Spleen (tissue), 11 donors: ENCODE results near the gene IL15. TPM values are rescaled to one million over a fixed set of nuclear protein-coding genes. Genes with fewer than 3 reads are reported as not detected.

Source experiments
- DNase-seq: peaks from one replicate; pipeline ENCODE4 v3.0.0-alpha.2; 2020
- H3K27ac ChIP-seq, 8 donors: fragments of 200-600 bp; sonication (generic) in 7 of 8; 1 replicate in 4 of 8; 2 replicates in 4 of 8; pipeline versions ENCODE4 v1.5.0 to v1.8.0; 2016 to 2021; ENCODE audit warnings: inconsistent platforms in 4 of 8, mild to moderate bottlenecking in 4 of 8, moderate library complexity in 1 of 8
- H3K27me3 ChIP-seq, 7 donors: fragments of 200-600 bp; sonication (generic) in 6 of 7; replicated peaks in 1 of 7; 1 replicate in 4 of 7; 2 replicates in 3 of 7; pipeline versions ENCODE4 v1.5.0 to v1.8.0; 2016 to 2021; ENCODE audit warnings: inconsistent platforms in 3 of 7, mild to moderate bottlenecking in 1 of 7
- H3K36me3 ChIP-seq, 6 donors: fragments of 200-600 bp; sonication (generic) in 5 of 6; 1 replicate in 4 of 6; 2 replicates in 2 of 6; pipeline versions ENCODE4 v1.5.0 to v1.8.0; 2016 to 2021; ENCODE audit warnings: inconsistent platforms in 2 of 6
- H3K4me1 ChIP-seq, 6 donors: fragments of 200-600 bp; sonication (generic) in 5 of 6; 1 replicate in 3 of 6; 2 replicates in 3 of 6; pipeline versions ENCODE4 v1.5.0 to v1.8.0; 2016 to 2021; ENCODE audit warnings: inconsistent platforms in 3 of 6
- H3K4me3 ChIP-seq, 8 donors: fragments of 200-600 bp; sonication (generic) in 7 of 8; 1 replicate in 4 of 8; 2 replicates in 4 of 8; pipeline versions ENCODE4 v1.5.0 to v1.8.0; 2016 to 2021; ENCODE audit warnings: inconsistent platforms in 4 of 8, mild to moderate bottlenecking in 4 of 8, moderate library complexity in 2 of 8
- H3K9me3 ChIP-seq, 8 donors: fragments of 200-600 bp; sonication (generic) in 7 of 8; 1 replicate in 4 of 8; 2 replicates in 4 of 8; pipeline versions ENCODE4 v1.5.0 to v1.8.0; 2016 to 2021; ENCODE audit warnings: inconsistent platforms in 4 of 8
- POLR2A ChIP-seq, 3 donors: fragments of 450-650 bp; IDR thresholded peaks; one replicate each; pipeline ENCODE4 v1.5.1; 2017; ENCODE audit warnings: antibody characterized with exemption in 3 of 3, mild to moderate bottlenecking in 1 of 3
- POLR2AphosphoS5 ChIP-seq, 3 donors: sonication (generic); formaldehyde crosslinking; IDR thresholded peaks; one replicate each; pipeline ENCODE4 v1.5.1; 2017; ENCODE audit warnings: antibody characterized with exemption in 3 of 3
- WGBS, 5 donors: extraction: QIAGEN DNeasy Blood & Tissue Kit in 3 of 5; methylation state at CpG; one replicate each; pipeline versions ENCODE4 v1.1.5 to v1.1.7; 2013 to 2018; 5-methylcytosine and 5-hydroxymethylcytosine counted together
- intact Hi-C: fragments of 100-400 bp; cut with DNase I; formaldehyde crosslinking; loops from one replicate; pipeline ENCODE4 v1.15.0; 2023; ENCODE audit warnings: low total_unique reads
- polyA plus RNA-seq, 3 donors: library from polyadenylated mRNA; stranded (reverse); fragments of 200-250 nt; gene quantifications; one replicate each; pipeline ENCODE4 v1.2.1, GENCODE V29; 2013
- total RNA-seq, 7 donors: library from RNA; depleted of rRNA in 3 of 7; stranded (reverse); fragments of >200 nt in 3 of 7; fragmentation: NEBNext Ultra II Directional in 4 of 7; extraction: Animal tissue kit (Norgen Biotek cat#: 25700) in 4 of 7; gene quantifications; one replicate each; pipeline versions ENCODE4 v1.1.0 to v1.2.1, GENCODE V29; 2016 to 2021
- TF ChIP-seq, protein P1 (sequence below), 11 experiments: fragments of 200-600 bp in 7 of 11; fragments of 450-650 bp in 4 of 11; sonication (generic) in 4 of 11; IDR thresholded peaks in 8 of 11; conservative IDR thresholded peaks in 3 of 11; 1 replicate in 7 of 11; 2 replicates in 4 of 11; pipeline versions ENCODE4 v1.4.0 to v1.8.0; 2016 to 2021; ENCODE audit warnings: antibody characterized with exemption in 11 of 11, inconsistent platforms in 4 of 11, mild to moderate bottlenecking in 1 of 11
- donor health status: healthy with polysubstance abuse.
- donor health status: DM: no; HTN: no; CAD: no; lungs with moderate emphysema.
- donor health status: DM: no; HTN: no; CAD: no.
- donor health status: Bipolar disorder and iron deficiency.
- donor health status: healthy.
- donor health status: DM: no; HTN: no; CAD: no.
- donor health status: DM: yes; HTN: yes; CAD: no.

The IL15 gene
- total and polyA plus RNA-seq, 10 donors: 15.9 to 37.0 (median 21.1) TPM

DNA sequence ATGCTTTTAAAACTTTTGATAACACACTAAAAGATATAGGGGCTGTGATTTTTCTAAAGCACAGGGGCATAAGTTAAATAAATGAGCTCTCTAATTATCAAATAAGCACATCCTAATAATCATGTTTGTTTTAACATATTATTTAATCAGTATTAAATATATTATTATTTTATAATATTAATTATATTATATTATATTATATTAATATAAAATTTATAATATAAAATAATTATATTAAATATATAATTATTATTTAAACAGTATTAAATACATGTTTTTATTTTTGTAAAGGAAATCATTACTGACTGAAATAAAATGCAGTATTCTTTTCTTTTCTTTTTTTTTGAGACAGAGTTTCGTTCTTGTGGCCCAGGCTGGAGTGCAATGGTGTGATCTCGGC lies 136.5 kb downstream of the IL15 start:
- H3K27ac ChIP-seq: no peak overlapping the region
- 83 to 95% (median 89%) methylated on average over 2 of the region's 2 CpGs for WGBS, 5 donors
- peaks cover 0 to 6% (median 0%) of the 10 kb centered on the region in 7 donors for H3K27me3 ChIP-seq
- no peaks in the 10 kb centered on the region for H3K36me3 ChIP-seq
- intact Hi-C loops: no loop called here
- no peaks in the 10 kb centered on the region for H3K4me1 ChIP-seq
- TF ChIP-seq POLR2A (IDR thresholded peaks at IDR 0.05) (no peak), POLR2AphosphoS5 (IDR thresholded peaks at IDR 0.05) (no peak)
- TF ChIP-seq, protein P1, sequence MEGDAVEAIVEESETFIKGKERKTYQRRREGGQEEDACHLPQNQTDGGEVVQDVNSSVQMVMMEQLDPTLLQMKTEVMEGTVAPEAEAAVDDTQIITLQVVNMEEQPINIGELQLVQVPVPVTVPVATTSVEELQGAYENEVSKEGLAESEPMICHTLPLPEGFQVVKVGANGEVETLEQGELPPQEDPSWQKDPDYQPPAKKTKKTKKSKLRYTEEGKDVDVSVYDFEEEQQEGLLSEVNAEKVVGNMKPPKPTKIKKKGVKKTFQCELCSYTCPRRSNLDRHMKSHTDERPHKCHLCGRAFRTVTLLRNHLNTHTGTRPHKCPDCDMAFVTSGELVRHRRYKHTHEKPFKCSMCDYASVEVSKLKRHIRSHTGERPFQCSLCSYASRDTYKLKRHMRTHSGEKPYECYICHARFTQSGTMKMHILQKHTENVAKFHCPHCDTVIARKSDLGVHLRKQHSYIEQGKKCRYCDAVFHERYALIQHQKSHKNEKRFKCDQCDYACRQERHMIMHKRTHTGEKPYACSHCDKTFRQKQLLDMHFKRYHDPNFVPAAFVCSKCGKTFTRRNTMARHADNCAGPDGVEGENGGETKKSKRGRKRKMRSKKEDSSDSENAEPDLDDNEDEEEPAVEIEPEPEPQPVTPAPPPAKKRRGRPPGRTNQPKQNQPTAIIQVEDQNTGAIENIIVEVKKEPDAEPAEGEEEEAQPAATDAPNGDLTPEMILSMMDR (IDR thresholded peaks at IDR 0.05 in 8 of 11, conservative IDR thresholded peaks at IDR 0.05 in 3 of 11): no peak
- no peak for DNase-seq
- H3K9me3 ChIP-seq: no peaks in the 10 kb centered on the region
- H3K4me3 ChIP-seq: no peak overlapping the region

DNA sequence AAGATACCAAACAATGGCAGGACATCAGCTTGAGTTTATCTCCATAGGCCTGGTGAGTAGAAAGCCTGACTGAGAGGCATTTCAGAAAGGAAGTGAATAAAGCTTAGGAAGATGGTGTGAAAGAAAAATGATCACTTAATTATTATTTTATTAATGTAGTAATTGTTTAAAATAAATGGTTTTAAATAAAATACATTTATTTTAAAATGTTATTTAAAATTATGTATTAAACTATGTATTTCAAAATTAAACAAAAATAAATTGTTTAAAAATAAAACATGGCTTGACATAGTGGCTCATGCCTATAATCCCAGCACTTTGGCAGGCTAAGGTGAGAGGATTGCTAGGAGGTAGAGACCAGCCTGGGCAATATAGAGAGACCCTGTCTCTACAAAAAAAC lies 145.8 kb downstream of the IL15 start:
- Histone ChIP-seq H3K4me3 (no peak overlapping the region), H3K4me1 (no peaks in the 10 kb centered on the region), H3K27me3 (no peaks in the 10 kb centered on the region), H3K9me3 (peaks cover 0 to 13% (median 0%) of the 10 kb centered on the region in 8 donors), H3K36me3 (no peaks in the 10 kb centered on the region), H3K27ac (no peak overlapping the region)
- intact Hi-C loops: no loop called here
- no peak for DNase-seq
- TF ChIP-seq POLR2A (IDR thresholded peaks at IDR 0.05) (no peak), POLR2AphosphoS5 (IDR thresholded peaks at IDR 0.05) (no peak)
- TF ChIP-seq, protein P1 (IDR thresholded peaks at IDR 0.05 in 8 of 11, conservative IDR thresholded peaks at IDR 0.05 in 3 of 11): no peak
